ENCODE results near the gene ATP11A.

ATP11A gene

GRCh38 chr13:112782429-112783010 lies 92.7 kb downstream of the ATP11A start:
- peaks cover 0 to 6% of the 10 kb centered on the region in 2 experiments; a peak in 1 of 3 replicates for H3K36me3 ChIP-seq (ENCODE audit: control insufficient read depth in 2 of 2, insufficient read depth in 1 of 2, low read length in 2 of 2)
- H3K9me3 ChIP-seq (ENCODE audit: control insufficient read depth, insufficient read depth, low read depth, low read length), result no peaks in the 10 kb centered on the region
- H3K27ac ChIP-seq (ENCODE audit: extremely low read depth, low read depth, low read length), result no peak overlapping the region
- H3K4me3 ChIP-seq (ENCODE audit: low read depth, low read length), result no peak overlapping the region
- H3K4me1 ChIP-seq (ENCODE audit: control insufficient read depth, insufficient read depth, low read length), result no peaks in the 10 kb centered on the region
- POLR2A ChIA-PET, result no interaction called here
- TF ChIP-seq ZNF19 (tag by site-specific recombination; IDR thresholded peaks at IDR 0.05; ENCODE audit: low read depth), result no peak
- TF ChIP-seq ZIC2 (tag by site-specific recombination; IDR thresholded peaks at IDR 0.05), result peak; percentile 78
- peak; percentile 21; the same call in 1 of the 2 replicates for TF ChIP-seq SCRT2 (tag by site-specific recombination; IDR thresholded peaks at IDR 0.05)
- CTCF ChIA-PET, result no interaction called here

GRCh38 chr13:112783135-112783977 lies 93.5 kb downstream of the ATP11A start:
- peaks cover 0 to 6% of the 10 kb centered on the region in 2 experiments; a peak in 1 of 3 replicates for H3K36me3 ChIP-seq (ENCODE audit: control insufficient read depth in 2 of 2, insufficient read depth in 1 of 2, low read length in 2 of 2)
- H3K9me3 ChIP-seq (ENCODE audit: control insufficient read depth, insufficient read depth, low read depth, low read length), result no peaks in the 10 kb centered on the region
- H3K4me1 ChIP-seq (ENCODE audit: control insufficient read depth, insufficient read depth, low read length), result no peaks in the 10 kb centered on the region
- H3K27ac ChIP-seq (ENCODE audit: extremely low read depth, low read depth, low read length), result no peak overlapping the region
- TF ChIP-seq ZNF214 (tag by site-specific recombination; IDR thresholded peaks at IDR 0.05; ENCODE audit: borderline replicate concordance) (no peak), ZNF560 (tag by site-specific recombination; IDR thresholded peaks at IDR 0.05; ENCODE audit: borderline replicate concordance) (no peak), ZBTB44 (tag by site-specific recombination; IDR thresholded peaks at IDR 0.05) (no peak), ZNF501 (tag by site-specific recombination; IDR thresholded peaks at IDR 0.05) (no peak), ZNF23 (tag by site-specific recombination; IDR thresholded peaks at IDR 0.05; ENCODE audit: borderline replicate concordance) (no peak), ZNF37A (tag by site-specific recombination; IDR thresholded peaks at IDR 0.05) (no peak)
- ChIA-PET CTCF (interaction anchor here (0.6 kb wide), 1 partner anchor 97 kb away, joined by 4 read pairs; no protein-coding TSS in a partner anchor), POLR2A (no interaction called here)
- H3K4me3 ChIP-seq (ENCODE audit: low read depth, low read length), result no peak overlapping the region

- CTCF ChIA-PET, result interaction anchor here (0.6 kb wide), 1 partner anchor 98 kb away, joined by 4 read pairs; no protein-coding TSS in a partner anchor
- TF ChIP-seq SP7 (tag by site-specific recombination; IDR thresholded peaks at IDR 0.05) (no peak), ZNF274 (IDR thresholded peaks at IDR 0.05; ENCODE audit: low read length) (no peak), ZNF274 (tag by site-specific recombination; IDR thresholded peaks at IDR 0.05; ENCODE audit: borderline replicate concordance) (no peak), PRDM4 (tag by site-specific recombination; IDR thresholded peaks at IDR 0.05) (no peak), ZNF664 (tag by site-specific recombination; IDR thresholded peaks at IDR 0.05) (no peak), ZBTB48 (tag by site-specific recombination; IDR thresholded peaks at IDR 0.05) (no peak), ZNF513 (tag by site-specific recombination; IDR thresholded peaks at IDR 0.05) (no peak), ZNF792 (tag by site-specific recombination; IDR thresholded peaks at IDR 0.05) (no peak), BCL6B (tag by site-specific recombination; IDR thresholded peaks at IDR 0.05) (no peak), ZNF433 (tag by site-specific recombination; IDR thresholded peaks at IDR 0.05; ENCODE audit: low read depth) (no peak), SP3 (tag by site-specific recombination; IDR thresholded peaks at IDR 0.05) (no peak), ZBTB6 (tag by site-specific recombination; IDR thresholded peaks at IDR 0.05) (no peak), ZNF391 (tag by site-specific recombination; IDR thresholded peaks at IDR 0.05; ENCODE audit: borderline replicate concordance, low read depth) (no peak)
Measured at GRCh38 chr13:112783978-112784371, 94.1 kb downstream of the ATP11A start.

More at GRCh38 chr13:112783978-112784371, 94.1 kb downstream of the ATP11A start:
- Histone ChIP-seq H3K27ac (ENCODE audit: extremely low read depth, low read depth, low read length) (no peak overlapping the region), H3K9me3 (ENCODE audit: control insufficient read depth, insufficient read depth, low read depth, low read length) (no peaks in the 10 kb centered on the region), H3K4me1 (ENCODE audit: control insufficient read depth, insufficient read depth, low read length) (no peaks in the 10 kb centered on the region), H3K36me3 (ENCODE audit: control insufficient read depth in 2 of 2, insufficient read depth in 1 of 2, low read length in 2 of 2) (peaks cover 0 to 8% of the 10 kb centered on the region in 2 experiments; a peak in 1 of 3 replicates), H3K4me3 (ENCODE audit: low read depth, low read length) (no peak overlapping the region)
- POLR2A ChIA-PET, result no interaction called here

Data from HEK293 (cell line).